Upper lobe of left lung (tissue), 6 donors: ENCODE data around the gene ARMH3. TPM values are rescaled to one million over a fixed set of nuclear protein-coding genes. Genes with fewer than 3 reads are reported as not detected.

ENCODE experiments used
- ATAC-seq, 2 donors: fragments of 200-7000 bp; cut with Tn5 transposase; one replicate each; pipeline ENCODE4 v1.9.1; 2022; ENCODE audit warnings: mild to moderate bottlenecking in 2 of 2, moderate library complexity in 2 of 2; ENCODE audit not compliant: low FRiP score in 2 of 2
- DNase-seq, 2 donors: peaks; one replicate each; pipeline ENCODE4 v3.0.0-alpha.2; 2019 to 2020
- H3K27ac ChIP-seq, 4 donors: fragments of 200-600 bp; sonication (generic); one replicate each; pipeline ENCODE4 v1.5.1; 2016 to 2019
- H3K27me3 ChIP-seq, 4 donors: fragments of 200-600 bp; sonication (generic); one replicate each; pipeline ENCODE4 v1.5.1; 2017 to 2019
- H3K36me3 ChIP-seq, 4 donors: fragments of 200-600 bp; sonication (generic); one replicate each; pipeline ENCODE4 v1.5.1; 2016 to 2019
- H3K4me1 ChIP-seq, 4 donors: fragments of 200-600 bp; sonication (generic); one replicate each; pipeline ENCODE4 v1.5.1; 2018 to 2019
- H3K4me3 ChIP-seq, 4 donors: fragments of 200-600 bp; sonication (generic); one replicate each; pipeline ENCODE4 v1.5.1; 2017 to 2019; ENCODE audit warnings: mild to moderate bottlenecking in 2 of 4, moderate library complexity in 1 of 4
- H3K9me3 ChIP-seq, 4 donors: fragments of 200-600 bp; sonication (generic); one replicate each; pipeline ENCODE4 v1.5.1; 2018 to 2019
- CTCF ChIP-seq, 6 experiments: fragments of 450-650 bp in 4 of 6; fragments of 200-600 bp in 2 of 6; sonication (generic) in 2 of 6; IDR thresholded peaks; one replicate each; pipeline ENCODE4 v1.5.1; 2016 to 2019; ENCODE audit warnings: antibody characterized with exemption in 6 of 6
- EP300 ChIP-seq, 4 donors: sonication (generic); formaldehyde crosslinking; IDR thresholded peaks; one replicate each; pipeline ENCODE4 v1.5.1; 2017; ENCODE audit warnings: antibody characterized with exemption in 4 of 4, control low read depth in 2 of 4
- POLR2A ChIP-seq, 4 donors: fragments of 450-650 bp; IDR thresholded peaks; one replicate each; pipeline ENCODE4 v1.5.1; 2016 to 2017; ENCODE audit warnings: antibody characterized with exemption in 4 of 4, mild to moderate bottlenecking in 2 of 4
- POLR2AphosphoS5 ChIP-seq, 2 donors: sonication (generic); formaldehyde crosslinking; IDR thresholded peaks; one replicate each; pipeline ENCODE4 v1.5.1; 2017; ENCODE audit warnings: antibody characterized with exemption in 2 of 2
- WGBS, 2 donors: methylation state at CpG; one replicate each; pipeline ENCODE4 v1.1.5; 2017 to 2018; 5-methylcytosine and 5-hydroxymethylcytosine counted together
- total RNA-seq, 6 donors: library from RNA; depleted of rRNA in 4 of 6; stranded (reverse); fragments of >200 nt in 4 of 6; gene quantifications; one replicate each; pipeline versions ENCODE4 v1.1.0 to v1.2.1, GENCODE V29; 2016 to 2021
- donor health status: DM: no; HTN: no; CAD: no; lungs with moderate emphysema.
- donor health status: DM: no; HTN: yes; CAD: no; lungs with severe emphysema.

ARMH3 gene
- total RNA-seq, 6 donors from 2014 or later = 14.4 to 39.8 (median 25.5) TPM

GRCh38 chr10:101974091-101974971, 81.6 kb downstream of the ARMH3 start:
- H3K4me1 ChIP-seq = peaks cover 5 to 18% (median 15%) of the 10 kb centered on the region in 4 donors
- H3K4me3 ChIP-seq = peak overlapping the region in 1 of 4 donors; percentile 1
- DNase-seq (no peak), ATAC-seq (peak in 1 of 2 donors; percentile 54)
- peak overlapping the region; percentile 41 to 61 (median 52) for H3K27ac ChIP-seq
- no peaks in the 10 kb centered on the region for H3K9me3 ChIP-seq
- WGBS, 2 donors = 68 to 70% methylated on average over 6 of the region's 6 CpGs
- no peak for TF ChIP-seq POLR2A (IDR thresholded peaks at IDR 0.05)
- TF ChIP-seq CTCF (IDR thresholded peaks at IDR 0.05) = no peak
- no peak for TF ChIP-seq POLR2AphosphoS5 (IDR thresholded peaks at IDR 0.05)
- TF ChIP-seq EP300 (IDR thresholded peaks at IDR 0.05) = no peak
- no peaks in the 10 kb centered on the region for H3K27me3 ChIP-seq
- H3K36me3 ChIP-seq = peaks cover 0 to 47% (median 16%) of the 10 kb centered on the region in 4 donors

- H3K36me3 ChIP-seq = peaks cover 0 to 44% (median 17%) of the 10 kb centered on the region in 4 donors
- H3K4me3 ChIP-seq = no peak overlapping the region
- ATAC-seq (no peak), DNase-seq (no peak)
- no peak for TF ChIP-seq EP300 (IDR thresholded peaks at IDR 0.05)
- TF ChIP-seq POLR2AphosphoS5 (IDR thresholded peaks at IDR 0.05) = no peak
- no peak for TF ChIP-seq POLR2A (IDR thresholded peaks at IDR 0.05)
- TF ChIP-seq CTCF (IDR thresholded peaks at IDR 0.05) = no peak
- 86 to 89% methylated on average over 9 of the region's 9 CpGs for WGBS, 2 donors
- no peaks in the 10 kb centered on the region for H3K9me3 ChIP-seq
- no peak overlapping the region for H3K27ac ChIP-seq
- no peaks in the 10 kb centered on the region for H3K27me3 ChIP-seq
- peaks cover 5 to 23% (median 18%) of the 10 kb centered on the region in 4 donors for H3K4me1 ChIP-seq
Observed at GRCh38 chr10:101972761-101973160, 83.2 kb downstream of the ARMH3 start.

- no peak for TF ChIP-seq POLR2AphosphoS5 (IDR thresholded peaks at IDR 0.05)
- TF ChIP-seq POLR2A (IDR thresholded peaks at IDR 0.05) = no peak
- TF ChIP-seq EP300 (IDR thresholded peaks at IDR 0.05) = no peak
- TF ChIP-seq CTCF (IDR thresholded peaks at IDR 0.05) = no peak
- H3K4me3 ChIP-seq = no peak overlapping the region
- peaks cover 11 to 24% (median 20%) of the 10 kb centered on the region in 4 donors for H3K4me1 ChIP-seq
- ATAC-seq = no peak
- H3K9me3 ChIP-seq = no peaks in the 10 kb centered on the region
- no peaks in the 10 kb centered on the region for H3K27me3 ChIP-seq
- no peak for DNase-seq
- 54 to 57% methylated on average over 4 of the region's 4 CpGs for WGBS, 2 donors
- H3K36me3 ChIP-seq = peaks cover 0 to 44% (median 17%) of the 10 kb centered on the region in 4 donors
- peak overlapping the region in 1 of 4 donors; percentile 42 for H3K27ac ChIP-seq
Observed at GRCh38 chr10:101969412-101969922, 86.5 kb downstream of the ARMH3 start.

DNA sequence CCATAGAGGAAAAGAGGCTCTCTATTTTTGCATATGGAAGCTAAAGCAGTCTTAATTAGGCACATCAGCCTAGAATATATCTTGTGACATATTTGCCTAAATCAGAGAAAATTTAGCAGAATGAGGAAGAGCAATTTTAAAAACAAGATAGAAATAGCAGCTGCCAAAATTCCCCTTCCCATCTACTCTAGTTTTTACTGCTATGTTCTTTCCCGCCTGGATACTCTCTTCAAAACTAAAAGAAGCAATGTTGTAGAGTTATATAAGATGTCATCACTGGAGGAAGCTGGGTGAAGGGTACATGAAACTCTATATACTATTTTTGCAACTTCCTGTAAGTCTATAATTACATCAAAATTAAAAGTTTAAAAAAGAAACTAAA, 87.0 kb downstream of the ARMH3 start:
- ATAC-seq (no peak), DNase-seq (no peak)
- no peak overlapping the region for H3K27ac ChIP-seq
- no peak for TF ChIP-seq POLR2A (IDR thresholded peaks at IDR 0.05)
- TF ChIP-seq CTCF (IDR thresholded peaks at IDR 0.05) = no peak
- TF ChIP-seq POLR2AphosphoS5 (IDR thresholded peaks at IDR 0.05) = no peak
- TF ChIP-seq EP300 (IDR thresholded peaks at IDR 0.05) = no peak
- no peaks in the 10 kb centered on the region for H3K27me3 ChIP-seq
- peaks cover 7 to 18% (median 15%) of the 10 kb centered on the region in 4 donors for H3K4me1 ChIP-seq
- peaks cover 0 to 42% (median 17%) of the 10 kb centered on the region in 4 donors for H3K36me3 ChIP-seq
- H3K4me3 ChIP-seq = no peak overlapping the region
- 71 to 80% methylated on average over 1 of the region's 1 CpG for WGBS, 2 donors
- no peaks in the 10 kb centered on the region for H3K9me3 ChIP-seq
